ENCODE results near the gene JADE2.
A peak's percentile ranks its signal among the peaks of the same experiment; 100 is the strongest.

Gene JADE2

GRCh38 chr5:134524272-134524825, 1.1 kb upstream of the JADE2 start (continued):
- TF ChIP-seq ZNF555 (tag by site-specific recombination; conservative IDR thresholded peaks at IDR 0.05) (no peak), WT1 (tag by site-specific recombination; IDR thresholded peaks at IDR 0.05) (no peak; the same call in 1 of the 2 replicates), ZBTB21 (tag by site-specific recombination; IDR thresholded peaks at IDR 0.05) (no peak), ZNF701 (tag by site-specific recombination; IDR thresholded peaks at IDR 0.05) (no peak), ZNF768 (tag by site-specific recombination; IDR thresholded peaks at IDR 0.05) (no peak), ZNF16 (tag by site-specific recombination; IDR thresholded peaks at IDR 0.05; ENCODE audit: low read depth) (no peak), ZNF280D (tag by site-specific recombination; IDR thresholded peaks at IDR 0.05) (no peak), ZBTB11 (tag by site-specific recombination; conservative IDR thresholded peaks at IDR 0.05; ENCODE audit: low read depth) (peak; percentile 67), ZSCAN4 (tag by site-specific recombination; IDR thresholded peaks at IDR 0.05) (no peak; the same call in 1 of the 2 replicates), ZNF629 (tag by site-specific recombination; IDR thresholded peaks at IDR 0.05) (0 out of 2 replicates have a peak, but pooled peaks have one; percentile 5), RBAK (tag by site-specific recombination; IDR thresholded peaks at IDR 0.05) (no peak), ZNF48 (tag by site-specific recombination; IDR thresholded peaks at IDR 0.05) (no peak), ZNF785 (tag by site-specific recombination; IDR thresholded peaks at IDR 0.05) (no peak), HOXD13 (CRISPR knock-in tag; IDR thresholded peaks at IDR 0.05; ENCODE audit: borderline replicate concordance) (no peak), ZNF335 (tag by site-specific recombination; conservative IDR thresholded peaks at IDR 0.05) (peak; percentile 96), ZNF423 (tag by site-specific recombination; IDR thresholded peaks at IDR 0.05) (peak; percentile 75), ZNF707 (tag by site-specific recombination; IDR thresholded peaks at IDR 0.05) (no peak), GLI4 (tag by site-specific recombination; IDR thresholded peaks at IDR 0.05) (no peak), ZNF623 (tag by site-specific recombination; IDR thresholded peaks at IDR 0.05) (no peak), ZNF514 (tag by site-specific recombination; IDR thresholded peaks at IDR 0.05) (no peak), ZNF274 (IDR thresholded peaks at IDR 0.05; ENCODE audit: low read length) (no peak), ZNF274 (tag by site-specific recombination; IDR thresholded peaks at IDR 0.05; ENCODE audit: borderline replicate concordance) (no peak), ZNF426 (tag by site-specific recombination; IDR thresholded peaks at IDR 0.05) (no peak), ZNF585B (tag by site-specific recombination; IDR thresholded peaks at IDR 0.05) (no peak), ZFP69B (tag by site-specific recombination; IDR thresholded peaks at IDR 0.05) (no peak), ZSCAN16 (tag by site-specific recombination; IDR thresholded peaks at IDR 0.05) (no peak), ZNF654 (tag by site-specific recombination; IDR thresholded peaks at IDR 0.05; ENCODE audit: low read depth) (no peak), SETDB1 (IDR thresholded peaks at IDR 0.05; ENCODE audit: insufficient read length, low read length) (no peak), SP2 (tag by site-specific recombination; IDR thresholded peaks at IDR 0.05) (peak; percentile 76), YY1 (tag by site-specific recombination; IDR thresholded peaks at IDR 0.05) (no peak), HIC1 (tag by site-specific recombination; IDR thresholded peaks at IDR 0.05) (peak; percentile 89), ZNF366 (tag by site-specific recombination; conservative IDR thresholded peaks at IDR 0.05) (peak; percentile 54; the same call in 1 of the 2 replicates), BCL11B (tag by site-specific recombination; IDR thresholded peaks at IDR 0.05; ENCODE audit: low read depth) (no peak), ZNF175 (tag by site-specific recombination; IDR thresholded peaks at IDR 0.05) (no peak)
